ENCODE results near the gene PALMD.

The PALMD gene

DNA sequence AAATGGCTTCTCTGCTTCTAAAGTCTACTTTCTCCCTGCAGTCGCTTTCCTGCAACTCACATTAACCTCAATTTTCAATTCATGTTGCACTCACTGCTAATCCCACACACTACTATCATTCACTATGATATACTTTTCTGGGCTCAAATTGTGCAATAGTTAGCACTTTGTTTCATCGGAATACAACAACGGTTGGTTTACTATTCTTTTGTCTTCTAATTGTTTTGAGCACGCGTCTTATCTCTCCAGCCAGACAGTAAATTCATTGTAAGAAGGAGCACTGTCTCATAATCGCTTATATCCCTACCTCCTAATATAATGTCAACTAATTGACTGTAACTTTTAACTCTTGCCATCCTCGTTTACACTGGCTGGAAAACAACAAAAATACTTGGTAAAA is 3.9 kb upstream of the PALMD start:
- DNase-seq (ENCODE audit: low read depth, low spot score): no peak
- TF ChIP-seq ZNF274 (IDR thresholded peaks at IDR 0.05; ENCODE audit: low read depth, low read length) (no peak), SUZ12 (IDR thresholded peaks at IDR 0.05; ENCODE audit: extremely low read depth, insufficient read depth, insufficient read length) (no peak), YY1 (IDR thresholded peaks at IDR 0.05; ENCODE audit: insufficient read depth, insufficient read length) (no peak)

DNA sequence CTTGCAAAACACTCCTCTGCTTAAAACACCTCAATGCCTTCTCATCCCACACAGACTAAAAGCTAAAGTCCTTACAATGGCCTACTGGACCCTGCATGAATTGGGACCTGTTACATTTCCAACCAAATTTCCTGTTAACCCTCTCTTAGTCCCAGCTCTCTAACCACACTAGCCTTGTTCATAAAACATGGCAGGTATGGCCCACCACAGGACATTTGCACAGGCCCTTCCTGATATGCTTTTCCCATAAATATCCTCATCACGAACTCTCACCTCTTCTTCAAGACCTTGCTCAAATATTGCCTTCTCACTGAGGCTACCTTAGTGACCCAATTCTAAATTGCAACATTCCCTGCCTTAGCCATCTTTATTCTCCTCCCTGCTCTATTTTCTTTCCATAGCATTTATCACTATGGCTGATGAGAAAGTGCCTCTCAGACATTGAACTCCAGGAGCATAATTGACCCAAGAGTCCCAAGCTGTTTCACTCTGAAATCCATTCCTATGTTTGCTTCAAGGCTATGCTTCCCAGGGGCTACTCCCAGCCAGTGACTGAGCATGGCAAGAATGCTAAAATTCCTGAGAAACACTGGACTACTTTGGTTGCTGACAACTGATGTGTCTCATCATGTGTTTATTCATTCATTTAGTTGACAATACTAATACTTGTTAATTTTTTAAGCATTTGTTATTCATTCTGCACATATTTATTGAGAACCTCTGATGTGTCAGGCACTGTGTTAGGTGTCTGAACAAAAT is 2.7 kb upstream of the PALMD start:
- Histone ChIP-seq H3K4me3 (ENCODE audit: insufficient read length, low read depth) (no peak overlapping the region), H3K9ac (ENCODE audit: insufficient read length, low read depth) (no peak overlapping the region), H3K9me3 (ENCODE audit: insufficient read depth, low read length) (no peaks in the 10 kb centered on the region), H3K4me1 (ENCODE audit: insufficient read depth, insufficient read length) (no peaks in the 10 kb centered on the region), H3K27me3 (ENCODE audit: insufficient read depth, insufficient read length) (no peaks in the 10 kb centered on the region), H3K36me3 (ENCODE audit: insufficient read depth, insufficient read length, low read length) (no peaks in the 10 kb centered on the region)
- DNase-seq (ENCODE audit: low read depth, low spot score): no peak
- no peak for TF ChIP-seq YY1 (IDR thresholded peaks at IDR 0.05; ENCODE audit: insufficient read depth, insufficient read length)
- TF ChIP-seq ZNF274 (IDR thresholded peaks at IDR 0.05; ENCODE audit: low read depth, low read length): no peak
- TF ChIP-seq SUZ12 (IDR thresholded peaks at IDR 0.05; ENCODE audit: extremely low read depth, insufficient read depth, insufficient read length): no peak

More for the DNA sequence above, 3.9 kb upstream of the PALMD start:
- Histone ChIP-seq H3K36me3 (ENCODE audit: insufficient read depth, insufficient read length, low read length) (no peaks in the 10 kb centered on the region), H3K27me3 (ENCODE audit: insufficient read depth, insufficient read length) (no peaks in the 10 kb centered on the region), H3K9me3 (ENCODE audit: insufficient read depth, low read length) (no peaks in the 10 kb centered on the region), H3K9ac (ENCODE audit: insufficient read length, low read depth) (no peak overlapping the region), H3K4me3 (ENCODE audit: insufficient read length, low read depth) (no peak overlapping the region), H3K4me1 (ENCODE audit: insufficient read depth, insufficient read length) (no peaks in the 10 kb centered on the region)

DNA sequence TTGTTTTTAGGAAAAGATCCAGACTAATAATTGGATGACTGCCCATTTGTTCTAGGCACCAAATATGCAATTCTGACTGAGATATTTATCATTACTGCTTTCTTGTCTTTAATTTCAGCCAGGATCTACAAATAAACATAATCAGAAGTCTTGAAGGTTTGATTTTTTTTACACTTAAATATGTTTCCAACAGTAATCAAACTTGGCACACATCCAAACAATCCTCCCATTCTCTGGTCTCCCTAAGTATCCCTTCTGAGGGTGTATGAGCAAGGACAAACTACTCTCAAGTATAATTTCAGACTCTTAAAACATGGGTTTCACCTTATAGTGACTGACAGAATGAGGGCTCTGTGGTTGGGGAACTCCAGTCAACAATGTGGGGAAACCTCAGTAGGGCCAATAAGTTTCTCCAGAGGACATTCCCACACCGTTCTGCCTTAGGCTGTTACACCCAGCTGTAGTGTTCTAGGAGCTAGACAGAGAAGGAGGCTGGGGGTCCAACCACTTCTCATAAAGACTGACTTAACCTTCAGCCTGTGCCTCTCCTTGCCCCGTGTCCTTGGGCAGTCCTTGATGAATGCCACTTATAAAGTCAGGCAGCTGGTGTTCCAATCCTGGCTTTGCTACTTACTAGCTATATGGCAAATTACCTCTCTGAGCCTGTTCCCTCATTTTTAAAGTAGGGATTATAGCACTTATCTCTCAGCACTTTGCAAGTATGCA is 1.5 kb upstream of the PALMD start:
- no peaks in the 10 kb centered on the region for H3K9me3 ChIP-seq (ENCODE audit: insufficient read depth, low read length)
- H3K36me3 ChIP-seq (ENCODE audit: insufficient read depth, insufficient read length, low read length): no peaks in the 10 kb centered on the region
- no peak for DNase-seq (ENCODE audit: low read depth, low spot score)
- H3K4me1 ChIP-seq (ENCODE audit: insufficient read depth, insufficient read length): no peaks in the 10 kb centered on the region
- H3K27me3 ChIP-seq (ENCODE audit: insufficient read depth, insufficient read length): no peaks in the 10 kb centered on the region
- TF ChIP-seq YY1 (IDR thresholded peaks at IDR 0.05; ENCODE audit: insufficient read depth, insufficient read length): no peak
- no peak for TF ChIP-seq SUZ12 (IDR thresholded peaks at IDR 0.05; ENCODE audit: extremely low read depth, insufficient read depth, insufficient read length)
- H3K4me3 ChIP-seq (ENCODE audit: insufficient read length, low read depth): no peak overlapping the region
- H3K9ac ChIP-seq (ENCODE audit: insufficient read length, low read depth): no peak overlapping the region

DNA sequence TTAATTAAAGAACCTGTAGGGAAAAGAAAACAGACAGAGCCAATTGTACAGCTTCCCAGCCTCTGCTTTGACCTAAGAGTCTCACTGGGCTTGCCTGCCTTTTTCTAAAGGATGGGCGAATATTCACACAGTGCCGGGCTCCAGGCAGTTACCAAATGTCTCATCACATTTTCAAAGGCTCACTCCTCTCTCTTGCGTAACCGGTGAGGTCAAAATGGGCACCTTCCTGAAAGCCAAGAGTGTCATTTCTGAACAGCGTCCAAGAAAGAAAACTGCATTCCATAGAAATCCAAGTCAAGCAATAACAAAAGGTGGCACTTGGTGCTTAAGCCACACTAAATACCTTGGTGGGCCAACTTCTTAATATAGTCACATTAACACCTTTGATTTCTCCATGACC is 710 bp upstream of the PALMD start:
- H3K9ac ChIP-seq (ENCODE audit: insufficient read length, low read depth): no peak overlapping the region
- DNase-seq (ENCODE audit: low read depth, low spot score): no peak

DNA sequence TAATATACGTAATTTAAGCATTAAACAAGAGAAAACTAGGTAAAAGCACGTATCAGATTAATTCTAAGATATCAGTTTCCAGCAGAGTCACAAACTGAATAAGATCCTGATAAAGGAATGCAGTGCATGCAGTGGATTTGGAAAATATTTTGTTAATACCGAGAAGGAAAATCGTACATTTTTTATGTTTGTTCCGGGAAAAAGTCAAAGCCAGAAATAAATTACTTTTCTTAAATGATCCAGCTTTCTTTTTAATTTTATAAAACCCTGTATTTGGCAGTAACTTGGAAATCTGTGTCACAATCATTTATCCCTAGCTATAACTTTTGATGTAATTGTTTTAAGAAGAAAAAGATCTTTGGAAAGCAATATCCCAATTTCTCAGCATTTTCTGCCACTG is 955 bp downstream of the PALMD start:
- H3K9me3 ChIP-seq (ENCODE audit: insufficient read depth, low read length): no peaks in the 10 kb centered on the region
- DNase-seq (ENCODE audit: low read depth, low spot score): no peak
- no peaks in the 10 kb centered on the region for H3K27me3 ChIP-seq (ENCODE audit: insufficient read depth, insufficient read length)
- H3K4me1 ChIP-seq (ENCODE audit: insufficient read depth, insufficient read length): peaks cover 3% of the 10 kb centered on the region
- H3K4me3 ChIP-seq (ENCODE audit: insufficient read length, low read depth): no peak overlapping the region
- no peak for TF ChIP-seq ZNF274 (IDR thresholded peaks at IDR 0.05; ENCODE audit: low read depth, low read length)
- H3K36me3 ChIP-seq (ENCODE audit: insufficient read depth, insufficient read length, low read length): no peaks in the 10 kb centered on the region
- no peak overlapping the region for H3K9ac ChIP-seq (ENCODE audit: insufficient read length, low read depth)

More for the DNA sequence above, 710 bp upstream of the PALMD start:
- Histone ChIP-seq H3K36me3 (ENCODE audit: insufficient read depth, insufficient read length, low read length) (no peaks in the 10 kb centered on the region), H3K4me1 (ENCODE audit: insufficient read depth, insufficient read length) (no peaks in the 10 kb centered on the region), H3K9me3 (ENCODE audit: insufficient read depth, low read length) (no peaks in the 10 kb centered on the region), H3K4me3 (ENCODE audit: insufficient read length, low read depth) (no peak overlapping the region), H3K27me3 (ENCODE audit: insufficient read depth, insufficient read length) (no peaks in the 10 kb centered on the region)
- TF ChIP-seq ZNF274 (IDR thresholded peaks at IDR 0.05; ENCODE audit: low read depth, low read length) (no peak), SUZ12 (IDR thresholded peaks at IDR 0.05; ENCODE audit: extremely low read depth, insufficient read depth, insufficient read length) (no peak), YY1 (IDR thresholded peaks at IDR 0.05; ENCODE audit: insufficient read depth, insufficient read length) (no peak)

- H3K4me1 ChIP-seq (ENCODE audit: insufficient read depth, insufficient read length): peaks cover 3% of the 10 kb centered on the region
- no peak for DNase-seq (ENCODE audit: low read depth, low spot score)
- no peaks in the 10 kb centered on the region for H3K36me3 ChIP-seq (ENCODE audit: insufficient read depth, insufficient read length, low read length)
- no peak overlapping the region for H3K9ac ChIP-seq (ENCODE audit: insufficient read length, low read depth)
- no peaks in the 10 kb centered on the region for H3K9me3 ChIP-seq (ENCODE audit: insufficient read depth, low read length)
- TF ChIP-seq SUZ12 (IDR thresholded peaks at IDR 0.05; ENCODE audit: extremely low read depth, insufficient read depth, insufficient read length): no peak
- TF ChIP-seq ZNF274 (IDR thresholded peaks at IDR 0.05; ENCODE audit: low read depth, low read length): no peak
- no peak for TF ChIP-seq YY1 (IDR thresholded peaks at IDR 0.05; ENCODE audit: insufficient read depth, insufficient read length)
- no peaks in the 10 kb centered on the region for H3K27me3 ChIP-seq (ENCODE audit: insufficient read depth, insufficient read length)
- no peak overlapping the region for H3K4me3 ChIP-seq (ENCODE audit: insufficient read length, low read depth)
These were observed 1.6 kb downstream of the PALMD start for GRCh38 chr1:99647490-99647889.

DNA sequence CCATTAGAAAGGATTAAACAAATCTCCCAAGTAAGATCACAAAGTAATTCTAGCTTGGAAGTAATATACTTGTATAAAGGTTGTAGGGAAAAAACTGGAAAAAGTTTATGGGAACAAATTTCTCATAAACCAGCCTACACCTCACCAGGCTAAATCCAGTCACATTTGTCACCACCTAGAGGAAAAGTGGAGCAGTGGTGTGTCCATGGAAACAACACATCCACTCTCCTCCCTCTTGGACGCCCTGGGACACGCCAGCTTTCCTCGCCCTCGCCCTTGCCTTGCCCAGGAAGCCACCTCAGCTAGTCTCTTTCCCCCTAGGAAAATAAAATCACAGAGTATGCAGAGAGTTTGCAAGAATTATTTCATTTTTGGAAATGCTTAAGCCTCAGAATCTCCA is 2.2 kb downstream of the PALMD start:
- no peaks in the 10 kb centered on the region for H3K36me3 ChIP-seq (ENCODE audit: insufficient read depth, insufficient read length, low read length)
- DNase-seq (ENCODE audit: low read depth, low spot score): no peak
- H3K27me3 ChIP-seq (ENCODE audit: insufficient read depth, insufficient read length): no peaks in the 10 kb centered on the region
- H3K9me3 ChIP-seq (ENCODE audit: insufficient read depth, low read length): no peaks in the 10 kb centered on the region
- TF ChIP-seq SUZ12 (IDR thresholded peaks at IDR 0.05; ENCODE audit: extremely low read depth, insufficient read depth, insufficient read length): no peak
- no peak for TF ChIP-seq ZNF274 (IDR thresholded peaks at IDR 0.05; ENCODE audit: low read depth, low read length)
- no peak for TF ChIP-seq YY1 (IDR thresholded peaks at IDR 0.05; ENCODE audit: insufficient read depth, insufficient read length)
- no peak overlapping the region for H3K4me3 ChIP-seq (ENCODE audit: insufficient read length, low read depth)
- H3K4me1 ChIP-seq (ENCODE audit: insufficient read depth, insufficient read length): peaks cover 3% of the 10 kb centered on the region
- no peak overlapping the region for H3K9ac ChIP-seq (ENCODE audit: insufficient read length, low read depth)

All from NT2/D1 (cell line).